Muscle layer of colon (tissue), 2 donors: Measurements from ENCODE around the gene CD1E.
"Not testable (repeated sequence)": the region's sequence is repeated elsewhere in the genome, so short reads cannot be mapped to it uniquely, and the experiment has no call there.

ENCODE experiments used
- H3K27ac ChIP-seq: one replicate; pipeline ENCODE4 v1.7.0; 2013; ENCODE audit warnings: low read depth, mild to moderate bottlenecking, low read length, moderate library complexity
- H3K27me3 ChIP-seq, 2 donors: one replicate each; pipeline ENCODE4 v1.7.0; 2013; ENCODE audit warnings: low read length in 2 of 2, mild to moderate bottlenecking in 2 of 2; ENCODE audit not compliant: insufficient read depth in 2 of 2, control insufficient read depth in 1 of 2
- H3K36me3 ChIP-seq: one replicate; pipeline ENCODE4 v1.7.0; 2013; ENCODE audit warnings: mild to moderate bottlenecking, low read length; ENCODE audit not compliant: insufficient read depth
- H3K4me1 ChIP-seq: one replicate; pipeline ENCODE4 v1.7.0; 2013; ENCODE audit warnings: mild to moderate bottlenecking, low read length; ENCODE audit not compliant: insufficient read depth
- H3K4me3 ChIP-seq, 2 donors: one replicate each; pipeline ENCODE4 v1.7.0; 2013; ENCODE audit warnings: low read length in 2 of 2, low read depth in 1 of 2, mild to moderate bottlenecking in 1 of 2, moderate library complexity in 1 of 2
- H3K9ac ChIP-seq: one replicate; pipeline ENCODE4 v1.7.0; 2013; ENCODE audit warnings: low read length
- H3K9me3 ChIP-seq: one replicate; pipeline ENCODE4 v1.7.0; 2013; ENCODE audit warnings: mild to moderate bottlenecking, low read length
- donor health status: abdominal sarcoma.
- donor health status: Adenocarcinoma of cecum.

The CD1E gene

DNA sequence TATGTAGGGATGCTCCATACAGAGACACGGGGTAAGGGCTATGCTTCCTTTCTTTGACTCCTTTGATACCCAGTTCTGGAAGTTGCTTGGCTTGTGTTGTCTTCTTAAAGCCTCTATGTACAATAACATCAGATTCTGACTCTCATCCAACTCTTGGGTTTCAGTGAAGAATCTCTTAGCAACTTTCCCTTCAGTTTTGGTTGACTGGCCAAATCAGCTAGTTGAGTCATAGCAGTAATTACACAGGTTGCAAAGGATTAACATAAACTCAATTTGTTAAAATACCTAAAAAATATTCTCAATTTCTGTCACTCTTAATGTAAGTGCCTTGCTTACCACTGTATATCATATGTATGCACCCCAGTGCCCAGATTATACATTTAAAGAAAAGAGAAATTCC, 9.2 kb downstream of the CD1E start:
- no peaks in the 10 kb centered on the region for H3K9me3 ChIP-seq
- no peaks in the 10 kb centered on the region for H3K4me1 ChIP-seq
- no peak overlapping the region for H3K27ac ChIP-seq
- H3K27me3 ChIP-seq = no peaks in the 10 kb centered on the region
- no peak overlapping the region for H3K9ac ChIP-seq
- H3K4me3 ChIP-seq = no peak overlapping the region
- H3K36me3 ChIP-seq = no peaks in the 10 kb centered on the region

DNA sequence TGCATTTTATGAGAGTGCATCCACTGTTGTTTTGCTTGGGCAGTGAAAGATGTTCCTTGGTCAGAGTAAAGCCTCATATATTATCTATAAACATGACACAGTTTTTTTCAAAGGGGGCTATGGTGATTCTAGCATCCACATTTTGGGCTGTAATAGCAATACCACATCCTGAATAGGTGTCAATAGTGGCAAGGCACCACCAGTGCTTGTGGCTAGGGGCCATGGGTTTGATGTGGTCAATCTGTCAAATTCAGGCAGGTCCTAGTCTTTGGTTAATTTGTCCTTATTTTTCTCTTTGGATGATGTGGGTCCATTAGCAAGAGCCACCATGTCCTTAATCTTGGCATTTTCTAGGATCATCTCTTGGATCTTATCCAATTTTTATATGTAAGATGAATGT, 13.1 kb downstream of the CD1E start:
- H3K4me1 ChIP-seq = no peaks in the 10 kb centered on the region
- H3K27ac ChIP-seq = no peak overlapping the region
- no peak overlapping the region for H3K4me3 ChIP-seq
- H3K9ac ChIP-seq = no peak overlapping the region
- no peaks in the 10 kb centered on the region for H3K36me3 ChIP-seq
- H3K9me3 ChIP-seq = peaks cover 4% of the 10 kb centered on the region
- H3K27me3 ChIP-seq = no peaks in the 10 kb centered on the region

DNA sequence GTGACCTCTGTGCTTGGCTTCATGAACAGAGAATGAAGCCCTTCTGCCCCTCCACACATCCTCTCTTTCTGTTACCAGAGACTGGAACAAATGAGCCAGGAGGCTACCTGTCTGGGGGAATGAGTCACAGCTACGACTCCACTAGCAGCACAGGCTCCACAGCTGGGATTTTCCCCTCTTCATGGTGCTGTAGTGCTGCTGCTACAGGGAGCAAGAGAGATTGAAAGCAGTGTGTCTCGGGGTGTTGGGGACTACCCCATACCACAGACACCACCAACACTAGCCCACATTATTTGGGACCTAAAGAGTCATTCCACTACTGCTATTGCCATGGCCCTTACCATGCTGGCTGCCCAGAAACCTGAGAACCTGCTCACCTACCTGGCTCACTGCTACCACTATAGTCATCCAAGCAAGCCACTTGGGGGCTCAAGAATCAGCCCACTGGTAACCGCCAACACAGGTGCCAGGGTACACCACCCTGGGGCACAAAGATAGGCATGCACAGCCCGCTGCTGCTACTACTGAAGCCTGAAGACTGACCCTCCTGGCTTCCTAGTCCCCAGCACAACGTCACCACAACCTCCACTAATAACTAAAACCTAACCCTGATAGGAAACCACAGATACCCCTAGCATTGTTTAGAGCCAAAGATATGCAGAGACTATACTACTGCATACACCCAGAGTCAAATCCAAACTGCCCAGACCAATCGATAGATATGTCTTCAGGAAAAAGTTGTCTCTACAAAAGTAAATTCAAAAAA, 17.7 kb downstream of the CD1E start:
- H3K4me3 ChIP-seq = no peak overlapping the region
- H3K4me1 ChIP-seq = no peaks in the 10 kb centered on the region
- H3K9me3 ChIP-seq = peaks cover 5% of the 10 kb centered on the region
- no peaks in the 10 kb centered on the region for H3K36me3 ChIP-seq
- H3K9ac ChIP-seq = no peak overlapping the region
- no peak overlapping the region for H3K27ac ChIP-seq
- H3K27me3 ChIP-seq = no peaks in the 10 kb centered on the region

DNA sequence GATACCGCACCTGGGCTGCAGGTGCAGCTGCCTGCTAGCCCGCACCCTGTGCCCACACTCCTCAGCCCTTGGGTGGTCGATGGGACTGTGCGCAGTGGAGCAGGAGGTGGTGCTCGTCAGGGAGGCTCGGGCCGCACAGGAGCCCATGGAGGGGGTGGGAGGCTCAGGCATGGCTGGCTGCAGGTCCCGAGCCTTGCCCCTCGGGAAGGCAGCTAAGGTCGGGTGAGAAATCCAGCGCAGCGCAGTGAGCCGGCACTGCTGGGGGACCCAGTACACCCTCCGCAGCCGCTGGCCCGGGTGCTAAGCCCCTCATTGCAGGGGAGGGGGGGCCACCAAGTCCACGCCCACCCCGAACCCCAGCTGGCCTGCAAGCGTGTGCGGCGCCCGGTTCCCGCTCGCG, 20.4 kb downstream of the CD1E start:
- H3K4me1 ChIP-seq, H3K36me3 ChIP-seq: not testable (repeated sequence)

DNA sequence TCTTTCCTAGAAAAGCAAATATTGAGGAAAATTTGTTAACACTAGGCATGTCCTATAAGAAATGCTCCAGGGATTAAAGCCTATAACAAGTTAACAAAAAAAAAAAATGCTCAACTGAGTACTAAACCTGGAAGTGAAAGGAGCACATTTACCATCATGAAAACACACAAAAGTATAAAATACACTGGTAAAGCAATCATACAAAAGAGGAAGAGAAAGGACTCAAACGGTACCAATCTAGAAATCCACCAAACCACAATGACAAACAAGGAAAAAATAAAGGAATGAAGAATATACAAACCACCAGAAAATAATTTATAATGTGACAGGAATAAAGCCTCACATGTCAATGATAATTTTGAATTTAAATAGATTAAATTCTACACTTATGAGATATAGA, 21.2 kb downstream of the CD1E start:
- no peak overlapping the region for H3K4me3 ChIP-seq
- no peaks in the 10 kb centered on the region for H3K36me3 ChIP-seq
- H3K27me3 ChIP-seq = no peaks in the 10 kb centered on the region
- peaks cover 5% of the 10 kb centered on the region for H3K9me3 ChIP-seq
- H3K27ac ChIP-seq = no peak overlapping the region
- H3K9ac ChIP-seq = no peak overlapping the region
- H3K4me1 ChIP-seq = no peaks in the 10 kb centered on the region

More for the DNA sequence above, 20.4 kb downstream of the CD1E start:
- H3K4me3 ChIP-seq, H3K9ac ChIP-seq, H3K9me3 ChIP-seq, H3K27ac ChIP-seq, H3K27me3 ChIP-seq: not testable (repeated sequence)

DNA sequence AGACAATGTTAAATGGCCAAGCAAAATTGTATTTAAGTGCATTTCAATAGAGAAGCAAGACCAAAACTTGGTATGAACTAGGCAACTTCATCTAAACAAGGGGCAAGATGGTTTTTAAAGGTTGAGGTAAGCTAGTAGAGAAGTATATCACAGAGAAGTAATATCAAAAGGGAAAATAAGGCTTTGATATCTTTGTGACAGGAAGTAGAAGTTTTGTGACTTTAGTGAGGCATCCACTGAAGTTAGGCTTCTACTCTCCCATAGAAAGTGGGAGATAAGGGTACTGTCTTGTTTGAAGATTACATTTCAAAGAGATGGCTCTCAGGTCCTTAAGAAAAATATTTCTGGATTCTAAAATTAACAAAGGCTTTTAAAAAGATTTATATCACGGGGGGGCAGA, 36.6 kb downstream of the CD1E start:
- Histone ChIP-seq H3K36me3 (no peaks in the 10 kb centered on the region), H3K4me1 (no peaks in the 10 kb centered on the region), H3K4me3 (no peak overlapping the region), H3K27me3 (no peaks in the 10 kb centered on the region), H3K27ac (no peak overlapping the region), H3K9ac (no peak overlapping the region), H3K9me3 (no peaks in the 10 kb centered on the region)

DNA sequence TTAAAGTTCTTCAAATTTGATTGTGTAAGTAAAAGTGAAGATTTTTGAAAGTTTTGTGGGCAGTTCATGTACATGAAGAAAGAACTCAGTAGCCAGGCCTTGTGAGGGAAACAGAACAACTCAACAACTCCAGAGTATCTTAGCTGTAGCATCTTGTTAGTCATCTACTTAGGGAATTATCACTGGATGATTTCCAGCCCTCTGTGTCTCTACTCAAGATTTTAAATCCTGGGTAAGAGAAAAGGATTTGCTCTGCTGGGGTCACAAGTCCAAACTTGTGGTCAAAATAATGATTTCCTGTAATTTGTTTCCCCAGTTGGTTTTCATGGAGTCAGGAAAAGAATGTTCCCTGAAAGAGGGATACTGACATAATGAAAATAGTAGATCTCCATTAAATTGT, 37.4 kb downstream of the CD1E start:
- Histone ChIP-seq H3K4me1 (no peaks in the 10 kb centered on the region), H3K4me3 (no peak overlapping the region), H3K27ac (no peak overlapping the region), H3K36me3 (no peaks in the 10 kb centered on the region), H3K27me3 (no peaks in the 10 kb centered on the region), H3K9ac (no peak overlapping the region), H3K9me3 (no peaks in the 10 kb centered on the region)

DNA sequence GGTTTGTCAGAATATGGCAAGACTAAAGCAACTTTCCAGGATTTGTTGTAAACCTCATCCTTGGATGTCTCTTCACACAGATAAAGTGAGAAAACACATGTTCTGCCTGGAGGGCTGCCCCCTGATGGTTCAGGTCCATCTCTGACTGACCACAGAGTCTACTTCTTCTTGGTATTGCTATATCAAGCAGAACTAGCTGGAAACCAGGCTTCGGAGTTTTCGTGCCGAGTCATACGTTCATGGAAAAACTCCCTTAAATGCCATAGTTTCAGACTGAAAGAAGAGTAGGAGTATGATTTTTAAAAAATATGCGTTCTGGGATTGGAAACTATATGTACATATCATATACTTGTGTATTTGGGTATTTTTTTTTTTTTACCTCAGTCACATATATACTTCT, 39.8 kb downstream of the CD1E start:
- H3K4me1 ChIP-seq = no peaks in the 10 kb centered on the region
- H3K9me3 ChIP-seq = no peaks in the 10 kb centered on the region
- H3K9ac ChIP-seq = no peak overlapping the region
- H3K27me3 ChIP-seq = no peaks in the 10 kb centered on the region
- H3K27ac ChIP-seq = no peak overlapping the region
- no peaks in the 10 kb centered on the region for H3K36me3 ChIP-seq
- no peak overlapping the region for H3K4me3 ChIP-seq

DNA sequence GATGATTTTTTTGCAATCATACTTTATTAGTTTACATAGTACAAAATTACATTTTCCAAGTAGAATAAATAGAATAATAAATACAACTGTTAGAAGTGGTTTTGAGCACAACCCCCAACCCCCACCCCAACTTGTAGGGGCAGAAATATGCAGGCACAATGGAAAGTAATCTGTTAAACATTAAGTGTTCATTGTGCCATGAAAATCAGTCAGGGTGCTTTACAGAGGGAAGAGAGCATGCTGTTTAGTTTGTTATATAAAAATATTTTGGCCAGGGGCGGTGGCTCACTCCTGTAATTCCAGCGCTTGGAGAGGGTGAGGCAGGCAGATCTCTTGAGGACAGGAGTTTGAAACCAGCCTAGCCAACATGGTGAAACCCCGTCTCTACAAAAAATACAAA, 43.0 kb downstream of the CD1E start:
- no peak overlapping the region for H3K9ac ChIP-seq
- H3K4me1 ChIP-seq = no peaks in the 10 kb centered on the region
- no peak overlapping the region for H3K27ac ChIP-seq
- H3K4me3 ChIP-seq = no peak overlapping the region
- no peaks in the 10 kb centered on the region for H3K27me3 ChIP-seq
- H3K9me3 ChIP-seq = no peaks in the 10 kb centered on the region
- H3K36me3 ChIP-seq = no peaks in the 10 kb centered on the region

DNA sequence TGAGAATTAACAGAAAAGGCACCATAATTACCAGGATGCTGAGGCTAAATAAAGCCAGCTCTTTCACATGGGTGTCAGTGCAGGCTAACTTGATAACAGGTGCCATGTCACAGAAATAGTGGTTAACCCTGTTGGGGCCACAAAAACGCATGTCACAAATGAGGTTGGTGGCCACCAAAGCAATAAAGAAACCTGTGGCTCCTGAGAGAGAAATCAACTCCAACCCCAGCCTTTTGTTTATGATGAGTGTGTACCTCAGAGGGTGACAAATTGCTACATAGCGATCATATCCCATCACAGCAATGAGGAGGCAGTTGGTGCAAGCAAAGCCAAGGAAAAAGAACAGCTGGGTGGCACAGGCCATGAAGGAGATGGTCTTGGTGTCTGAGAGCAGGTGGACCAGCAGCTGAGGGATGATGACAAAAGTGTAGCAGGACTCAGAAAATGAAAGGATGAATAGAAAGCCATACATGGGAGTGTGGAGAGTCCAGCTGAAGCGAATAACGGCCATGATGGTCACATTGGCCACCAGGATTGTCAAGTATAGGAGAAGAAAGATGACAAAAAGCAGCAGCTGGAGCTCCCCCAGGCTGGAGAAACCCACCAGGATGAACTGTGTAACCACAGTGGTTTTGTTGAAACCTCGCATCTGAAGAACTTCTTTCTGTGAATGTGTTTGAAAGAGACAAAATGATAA, 45.3 kb downstream of the CD1E start, which contains the start of gene OR10T2:
Gene OR10T2 (minus strand): TSS at position 649 of the 697 bp plus-strand sequence. CDS start 0 bp downstream, at position 649.
- no peak within 1 kb of the TSS for H3K27ac ChIP-seq
- no peaks in the 10 kb centered on the region for H3K9me3 ChIP-seq
- H3K27me3 ChIP-seq = no peaks in the 10 kb centered on the region
- no peak within 1 kb of the TSS for H3K4me3 ChIP-seq
- H3K9ac ChIP-seq = no peak within 1 kb of the TSS
- no peaks in the 10 kb centered on the region for H3K4me1 ChIP-seq
- H3K36me3 ChIP-seq = no peaks in the 10 kb centered on the region

DNA sequence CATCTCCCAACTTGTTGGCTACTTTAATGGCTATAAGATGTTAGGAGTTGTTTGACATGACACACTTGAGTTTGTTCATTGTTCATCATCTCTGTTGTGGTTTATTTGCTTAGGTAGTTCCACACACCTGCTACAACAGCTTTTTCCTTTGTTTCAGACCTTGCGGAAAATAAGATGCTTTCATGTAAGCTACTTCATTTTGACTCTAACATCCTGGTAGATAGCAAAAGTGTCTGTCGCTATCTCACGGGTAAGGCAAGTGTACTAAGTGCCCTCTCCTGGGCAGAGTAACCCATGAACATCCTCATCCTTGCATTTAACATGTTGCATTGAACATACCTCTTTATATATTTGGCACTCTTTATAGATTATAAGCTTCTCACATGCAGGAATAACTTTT, 47.2 kb downstream of the CD1E start:
- H3K9ac ChIP-seq = no peak overlapping the region
- no peaks in the 10 kb centered on the region for H3K9me3 ChIP-seq
- no peaks in the 10 kb centered on the region for H3K27me3 ChIP-seq
- H3K36me3 ChIP-seq = no peaks in the 10 kb centered on the region
- H3K4me3 ChIP-seq = no peak overlapping the region
- no peak overlapping the region for H3K27ac ChIP-seq
- no peaks in the 10 kb centered on the region for H3K4me1 ChIP-seq

DNA sequence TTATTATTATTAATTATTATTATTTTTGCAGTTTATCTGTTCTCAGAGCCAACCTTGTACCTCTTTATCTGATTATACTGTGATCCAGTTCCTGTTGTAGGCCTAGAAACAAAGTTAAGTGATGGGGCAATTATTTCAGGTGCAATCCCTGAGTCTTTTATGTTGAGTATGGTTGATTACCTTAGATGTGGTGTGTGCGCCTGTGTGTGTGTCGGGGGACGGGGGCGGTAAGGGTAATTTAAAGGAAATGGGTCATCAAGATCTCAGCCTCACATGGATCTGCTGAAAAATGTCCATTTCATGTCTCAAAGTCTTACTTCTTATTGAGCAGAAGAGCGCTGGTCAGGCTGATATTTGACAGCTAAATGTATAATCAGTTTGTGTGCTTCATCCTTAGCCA, 53.4 kb downstream of the CD1E start:
- H3K9ac ChIP-seq = no peak overlapping the region
- no peaks in the 10 kb centered on the region for H3K36me3 ChIP-seq
- H3K9me3 ChIP-seq = no peaks in the 10 kb centered on the region
- H3K27ac ChIP-seq = no peak overlapping the region
- H3K4me3 ChIP-seq = no peak overlapping the region
- no peaks in the 10 kb centered on the region for H3K27me3 ChIP-seq
- H3K4me1 ChIP-seq = no peaks in the 10 kb centered on the region
